Measurements from ENCODE around the gene MYO1C.

DNA sequence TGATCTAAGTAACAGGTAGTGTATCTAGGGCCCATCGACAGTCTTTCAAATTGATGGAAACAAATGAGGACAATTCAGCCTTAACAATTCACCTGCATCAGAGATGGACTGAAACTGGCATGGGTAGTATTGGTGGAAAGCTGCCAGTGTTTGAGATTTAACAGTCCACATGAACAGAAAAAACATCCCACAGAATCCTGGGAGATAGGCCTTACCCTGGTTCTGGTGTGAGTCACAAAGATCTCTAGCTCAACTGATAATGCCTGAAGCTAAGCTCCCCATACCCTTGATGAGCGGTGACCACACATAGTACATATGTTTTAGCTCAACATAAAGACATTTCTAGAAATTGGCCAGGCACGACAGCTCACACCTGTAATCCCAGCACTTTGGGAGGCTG, 58.3 kb downstream of the MYO1C start:
- TF ChIP-seq, protein P1, sequence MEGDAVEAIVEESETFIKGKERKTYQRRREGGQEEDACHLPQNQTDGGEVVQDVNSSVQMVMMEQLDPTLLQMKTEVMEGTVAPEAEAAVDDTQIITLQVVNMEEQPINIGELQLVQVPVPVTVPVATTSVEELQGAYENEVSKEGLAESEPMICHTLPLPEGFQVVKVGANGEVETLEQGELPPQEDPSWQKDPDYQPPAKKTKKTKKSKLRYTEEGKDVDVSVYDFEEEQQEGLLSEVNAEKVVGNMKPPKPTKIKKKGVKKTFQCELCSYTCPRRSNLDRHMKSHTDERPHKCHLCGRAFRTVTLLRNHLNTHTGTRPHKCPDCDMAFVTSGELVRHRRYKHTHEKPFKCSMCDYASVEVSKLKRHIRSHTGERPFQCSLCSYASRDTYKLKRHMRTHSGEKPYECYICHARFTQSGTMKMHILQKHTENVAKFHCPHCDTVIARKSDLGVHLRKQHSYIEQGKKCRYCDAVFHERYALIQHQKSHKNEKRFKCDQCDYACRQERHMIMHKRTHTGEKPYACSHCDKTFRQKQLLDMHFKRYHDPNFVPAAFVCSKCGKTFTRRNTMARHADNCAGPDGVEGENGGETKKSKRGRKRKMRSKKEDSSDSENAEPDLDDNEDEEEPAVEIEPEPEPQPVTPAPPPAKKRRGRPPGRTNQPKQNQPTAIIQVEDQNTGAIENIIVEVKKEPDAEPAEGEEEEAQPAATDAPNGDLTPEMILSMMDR (conservative IDR thresholded peaks at IDR 0.05; ENCODE audit: low read length) = no peak
- TF ChIP-seq EZH2phosphoT487 (IDR thresholded peaks at IDR 0.05; ENCODE audit: borderline replicate concordance) = no peak
